ENCODE data around the gene PPP1R18. TPM values are rescaled to one million over a fixed set of nuclear protein-coding genes. Genes with fewer than 3 reads are reported as not detected.

PPP1R18 gene
- polyA plus RNA-seq, 3 donors, result 58.5 to 226 (median 78.9) TPM

GRCh38 chr6:30721198-30722024, 35.0 kb upstream of the PPP1R18 start:
- no peaks in the 10 kb centered on the region for H3K27me3 ChIP-seq (ENCODE audit: control insufficient read depth in 2 of 2, insufficient read depth in 2 of 2, low read length in 2 of 2)
- WGBS (ENCODE audit: insufficient coverage), result 1% methylated on average over 63 of the region's 71 CpGs
- H3K4me3 ChIP-seq (replicated peaks in 1 of 3; ENCODE audit: low read depth in 2 of 3, low read length in 3 of 3), result peak overlapping the region; percentile 89 to 99 (median 99)
- Mint-ChIP-seq H3K27me3 (ENCODE audit: low read depth in 3 of 3) (no peaks in the 10 kb centered on the region), H3K27ac (peak overlapping the region; percentile 90 to 99 (median 97)), H3K4me3 (peak overlapping the region; percentile 97 to 98), H3K9me3 (no peaks in the 10 kb centered on the region), H3K36me3 (peaks cover 31 to 38% of the 10 kb centered on the region in 2 donors), H3K4me1 (peaks cover 52% of the 10 kb centered on the region)
- H3K36me3 ChIP-seq (replicated peaks in 1 of 2; ENCODE audit: control insufficient read depth in 1 of 2, insufficient read depth in 2 of 2, low read length in 2 of 2), result peaks cover 36 to 38% of the 10 kb centered on the region in 2 donors
- peak overlapping the region; percentile 79 for H3K9ac ChIP-seq (ENCODE audit: insufficient read depth, low read length, poor library complexity, severe bottlenecking)
- peak; percentile 91 to 95 (median 93) for DNase-seq
- no peaks in the 10 kb centered on the region for H3K9me3 ChIP-seq (replicated peaks in 1 of 2; ENCODE audit: control insufficient read depth in 1 of 2, insufficient read depth in 1 of 2, low read length in 2 of 2)
- H4K20me1 ChIP-seq (ENCODE audit: insufficient read depth, low read length), result peaks cover 50% of the 10 kb centered on the region
- peak; percentile 42 for TF ChIP-seq CTCF (IDR thresholded peaks at IDR 0.05)
- peaks cover 46 to 63% of the 10 kb centered on the region in 2 donors for H3K4me1 ChIP-seq (ENCODE audit: control insufficient read depth in 1 of 2, insufficient read depth in 2 of 2, low read length in 2 of 2)
- H2AFZ ChIP-seq (ENCODE audit: insufficient read depth, low read depth, low read length, poor library complexity, severe bottlenecking), result no peak overlapping the region
- peak overlapping the region; percentile 99 for H3K4me2 ChIP-seq (replicated peaks; ENCODE audit: extremely low read depth, low read length, poor library complexity, severe bottlenecking)
- intact Hi-C loops (cut with micrococcal nuclease), result loop anchor here (1.0 to 10.0 kb wide), 5 partner anchors 35 to 239 kb away; partner anchors contain the start of genes HLA-E (in 1 of the 2), MRPS18B (in 1 of the 2), PPP1R10 (in 1 of the 2) and PPP1R18 (in 1 of the 2)
- H3K79me2 ChIP-seq (ENCODE audit: insufficient read depth, low read length), result peaks cover 86% of the 10 kb centered on the region
- peak overlapping the region; percentile 78 to 91 for H3K27ac ChIP-seq (ENCODE audit: low read depth in 1 of 2, low read length in 2 of 2)

GRCh38 chr6:30720738-30721197, 34.3 kb upstream of the PPP1R18 start:
- peaks cover 89% of the 10 kb centered on the region for H3K79me2 ChIP-seq (ENCODE audit: insufficient read depth, low read length)
- H3K4me1 Mint-ChIP-seq, result peaks cover 53% of the 10 kb centered on the region
- H3K9me3 Mint-ChIP-seq, result no peaks in the 10 kb centered on the region
- peaks cover 48 to 67% of the 10 kb centered on the region in 2 donors for H3K4me1 ChIP-seq (ENCODE audit: control insufficient read depth in 1 of 2, insufficient read depth in 2 of 2, low read length in 2 of 2)
- H4K20me1 ChIP-seq (ENCODE audit: insufficient read depth, low read length), result peaks cover 44% of the 10 kb centered on the region
- no peaks in the 10 kb centered on the region for H3K9me3 ChIP-seq (replicated peaks in 1 of 2; ENCODE audit: control insufficient read depth in 1 of 2, insufficient read depth in 1 of 2, low read length in 2 of 2)
- peaks cover 31 to 33% of the 10 kb centered on the region in 2 donors for H3K36me3 ChIP-seq (replicated peaks in 1 of 2; ENCODE audit: control insufficient read depth in 1 of 2, insufficient read depth in 2 of 2, low read length in 2 of 2)
- H2AFZ ChIP-seq (ENCODE audit: insufficient read depth, low read depth, low read length, poor library complexity, severe bottlenecking), result no peak overlapping the region
- H3K27me3 Mint-ChIP-seq (ENCODE audit: low read depth in 3 of 3), result no peaks in the 10 kb centered on the region
- WGBS (ENCODE audit: insufficient coverage), result 0% methylated on average over 13 of the region's 29 CpGs
- no peak for TF ChIP-seq CTCF (IDR thresholded peaks at IDR 0.05)
- H3K9ac ChIP-seq (ENCODE audit: insufficient read depth, low read length, poor library complexity, severe bottlenecking), result peak overlapping the region; percentile 62
- H3K27ac Mint-ChIP-seq, result peak overlapping the region; percentile 90 to 99 (median 97)
- peak overlapping the region; percentile 78 to 85 for H3K27ac ChIP-seq (ENCODE audit: low read depth in 1 of 2, low read length in 2 of 2)
- no peaks in the 10 kb centered on the region for H3K27me3 ChIP-seq (ENCODE audit: control insufficient read depth in 2 of 2, insufficient read depth in 2 of 2, low read length in 2 of 2)
- DNase-seq, result peak; percentile 31 to 54 (median 49)
- peak overlapping the region; percentile 89 to 99 (median 99) for H3K4me3 ChIP-seq (replicated peaks in 1 of 3; ENCODE audit: low read depth in 2 of 3, low read length in 3 of 3)
- H3K36me3 Mint-ChIP-seq, result peaks cover 30 to 35% of the 10 kb centered on the region in 2 donors
- peak overlapping the region; percentile 99 for H3K4me2 ChIP-seq (replicated peaks; ENCODE audit: extremely low read depth, low read length, poor library complexity, severe bottlenecking)
- peak overlapping the region; percentile 97 to 98 for H3K4me3 Mint-ChIP-seq
- intact Hi-C loops (cut with micrococcal nuclease), result loop anchor here (2.0 to 10.0 kb wide), 4 partner anchors 34 to 238 kb away; partner anchors contain the start of genes HLA-E (in 1 of the 2), MRPS18B (in 1 of the 2), PPP1R10 (in 1 of the 2) and PPP1R18 (in 1 of the 2)
